Activated naive CD8-positive, alpha-beta T cell treated with anti-CD3 and anti-CD28 coated beads, Interleukin-2, amount 50 U/mL, for 16 hours (primary cell): ENCODE measurements around the gene WDR3.

Source experiments
- DNase-seq: peaks from one replicate; pipeline ENCODE4 v3.0.0-alpha.2; 2020; ENCODE audit warnings: low read depth, low spot score

WDR3 gene

GRCh38 chr1:117952386-117952785, 22.8 kb downstream of the WDR3 start:
- DNase-seq, result no peak

GRCh38 chr1:117959364-117959763, 29.8 kb downstream of the WDR3 start:
- DNase-seq, result no peak

GRCh38 chr1:117964290-117965038, 34.9 kb downstream of the WDR3 start:
- no peak for DNase-seq

GRCh38 chr1:117967477-117967876, 37.9 kb downstream of the WDR3 start:
- DNase-seq, result no peak

GRCh38 chr1:117967881-117968280, 38.3 kb downstream of the WDR3 start:
- DNase-seq, result no peak

GRCh38 chr1:117970252-117970651, 40.7 kb downstream of the WDR3 start:
- no peak for DNase-seq

DNA sequence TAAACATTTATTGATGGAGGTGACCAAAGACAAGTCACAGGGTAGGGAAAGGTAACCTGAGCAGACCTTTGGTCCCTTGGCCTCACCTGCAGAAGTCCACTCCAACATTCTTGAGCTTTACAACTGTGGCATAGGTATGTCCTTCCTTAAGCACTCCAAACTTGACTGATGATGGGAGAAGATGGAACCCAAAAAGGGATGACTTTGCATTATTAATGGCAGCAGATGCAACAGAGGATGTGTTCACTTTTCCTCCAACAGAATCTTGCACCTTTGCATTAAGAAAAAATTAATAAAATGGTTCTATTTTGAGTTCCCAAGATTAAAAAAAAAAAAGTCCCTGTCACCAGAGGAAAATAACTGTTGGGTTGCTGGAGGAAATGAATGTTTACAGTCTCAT, 42.2 kb downstream of the WDR3 start:
- no peak for DNase-seq

DNA sequence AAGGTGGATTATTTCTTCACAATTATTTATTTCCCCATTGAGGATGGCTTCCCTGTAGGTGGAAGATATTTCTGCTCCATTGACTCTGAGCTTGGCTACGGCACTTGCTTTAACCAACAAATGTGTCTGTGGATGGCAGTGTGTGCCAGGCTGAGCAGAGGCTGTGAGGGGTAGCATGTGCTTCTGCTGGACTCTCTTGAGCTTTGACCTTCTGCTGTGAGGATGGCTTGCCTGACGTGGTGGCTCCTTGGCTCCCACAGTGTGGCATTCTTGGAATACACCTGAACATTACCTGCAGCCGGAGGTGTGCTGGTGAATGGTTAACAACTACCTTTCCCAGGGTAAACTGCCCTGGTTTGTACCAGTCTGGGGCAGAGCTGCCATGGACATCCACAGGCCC, 46.8 kb downstream of the WDR3 start:
- no peak for DNase-seq

DNA sequence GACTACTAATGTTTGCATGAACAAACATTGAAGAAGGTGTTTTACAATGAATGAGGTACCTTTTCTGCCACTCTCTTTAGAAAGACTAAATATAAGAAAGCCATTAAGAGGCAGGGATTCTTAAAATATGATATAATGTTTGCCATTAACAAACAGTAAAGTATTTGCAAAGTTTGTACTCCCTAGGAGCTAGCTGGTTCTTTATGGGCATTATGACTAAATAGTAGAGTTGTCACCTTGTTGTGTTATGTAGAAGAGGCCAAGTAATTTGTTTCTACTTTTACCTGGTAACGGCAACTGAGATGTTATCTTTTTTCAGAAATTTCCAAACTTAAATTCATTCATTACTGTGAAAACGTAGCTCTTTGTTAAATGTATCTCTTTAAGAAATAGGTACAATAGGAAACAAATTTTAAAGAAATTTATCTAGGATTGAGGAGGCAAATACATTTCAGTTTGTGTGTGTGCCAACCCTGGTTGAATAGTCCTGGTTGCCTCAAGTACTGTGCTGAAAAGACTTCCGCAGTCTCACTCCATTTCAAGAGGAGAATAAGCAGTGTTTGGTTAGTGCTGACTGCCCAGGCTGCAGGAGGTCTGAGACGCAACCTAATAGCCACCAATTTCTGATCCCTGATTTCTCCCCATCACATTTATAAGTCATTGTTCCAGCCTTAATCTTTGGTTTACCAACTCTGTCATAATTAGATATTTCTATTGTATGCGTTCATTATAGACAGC, 52.1 kb downstream of the WDR3 start:
- DNase-seq, result no peak

DNA sequence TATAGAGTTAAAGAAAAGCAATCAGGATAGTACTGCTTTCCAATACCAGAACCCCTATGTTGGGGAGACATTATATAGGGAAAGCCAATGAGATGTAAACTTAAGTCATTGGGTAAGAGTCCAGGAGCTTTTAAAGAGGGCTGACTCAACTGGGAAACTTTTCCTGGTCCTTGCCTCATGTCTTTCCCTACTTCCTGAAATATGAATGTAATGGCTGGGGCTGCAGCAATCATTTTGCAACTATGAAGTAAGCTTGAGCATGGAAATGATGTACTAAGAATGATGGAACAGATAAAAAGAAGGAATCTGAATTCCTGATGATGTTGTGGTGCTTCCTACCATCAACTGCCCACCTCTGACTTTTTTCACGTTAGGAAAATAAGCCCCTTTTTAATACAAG, 55.7 kb downstream of the WDR3 start:
- DNase-seq, result no peak

- no peak for DNase-seq
These were observed 56.4 kb downstream of the WDR3 start for GRCh38 chr1:117985973-117986372.

DNA sequence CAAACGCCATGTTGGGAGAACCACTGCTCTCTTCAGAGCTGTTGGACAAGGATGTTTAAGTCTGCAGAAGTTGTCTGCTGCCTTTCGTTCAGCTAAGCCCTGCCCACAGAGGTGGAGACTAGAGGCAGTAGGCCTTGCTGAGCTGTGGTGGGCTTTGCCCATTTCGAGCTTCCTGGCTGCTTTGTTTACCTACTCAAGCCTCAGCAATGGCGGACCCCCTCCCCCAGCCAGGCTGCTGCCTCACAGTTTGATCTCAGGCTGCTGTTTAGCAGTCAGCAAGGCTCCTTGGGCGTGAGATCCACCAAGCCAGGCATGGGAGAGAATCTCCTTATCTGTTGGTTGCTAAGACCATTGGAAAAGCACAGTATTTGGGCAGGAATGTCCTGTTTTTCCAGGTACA, 74.8 kb downstream of the WDR3 start:
- DNase-seq, result no peak

DNA sequence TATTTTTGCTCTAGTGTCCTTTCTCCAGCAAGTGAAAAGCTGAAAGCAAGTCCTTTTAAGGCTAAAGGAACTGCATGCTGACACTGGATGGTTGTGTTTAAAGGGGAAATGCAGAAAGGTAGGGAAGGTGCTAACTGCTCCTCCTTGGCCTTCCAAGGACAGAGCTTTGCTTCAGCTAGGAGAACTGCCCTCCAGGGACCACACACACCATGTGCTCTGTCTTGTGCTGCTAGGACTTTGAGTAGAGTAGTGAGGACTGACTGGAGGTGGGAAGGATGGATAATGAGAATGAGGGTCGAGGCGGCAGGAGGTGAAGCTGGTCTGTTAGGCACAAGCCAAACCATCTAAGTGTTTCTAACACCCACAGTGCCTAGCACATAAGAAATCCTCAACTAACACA, 77.9 kb downstream of the WDR3 start:
- no peak for DNase-seq

DNA sequence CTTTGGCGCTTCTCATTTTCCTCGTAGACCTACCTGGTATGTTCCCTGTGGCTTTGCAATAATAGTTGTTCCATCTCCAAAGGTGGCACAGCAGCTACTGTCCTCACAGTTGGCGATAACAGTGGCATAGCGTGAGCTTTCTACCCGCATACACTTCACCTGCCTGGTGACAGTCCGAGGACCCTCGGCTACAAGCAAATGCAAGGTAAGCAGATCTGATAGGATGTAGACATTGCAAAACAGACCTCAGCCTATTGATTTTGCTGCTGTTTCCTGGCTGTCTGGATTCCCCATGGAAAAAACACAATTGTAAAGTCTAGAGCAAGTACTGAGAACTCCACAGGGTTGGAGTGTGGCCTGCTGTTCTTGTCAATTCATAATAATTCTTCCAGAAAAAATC, 78.5 kb downstream of the WDR3 start:
- no peak for DNase-seq

- no peak for DNase-seq
These were observed 83.1 kb downstream of the WDR3 start for GRCh38 chr1:118012515-118013124.

DNA sequence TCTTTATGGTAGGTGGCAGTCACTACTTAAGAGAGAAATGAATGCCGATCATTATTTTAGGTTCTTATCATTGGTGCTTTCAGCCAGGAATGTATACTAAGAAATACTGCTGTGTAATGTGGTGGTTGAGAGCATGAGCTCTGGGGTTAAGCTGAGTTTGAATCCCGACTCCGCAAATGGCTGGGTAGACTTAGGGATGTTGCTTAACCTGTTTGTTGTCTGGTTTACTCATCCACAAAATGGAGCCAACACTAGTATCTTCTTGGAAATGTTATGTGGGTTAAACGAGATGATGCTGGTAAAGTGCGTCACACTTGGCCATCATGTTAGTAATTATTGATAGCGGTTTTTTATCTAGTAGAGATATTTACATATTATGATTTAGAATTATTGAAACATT, 83.8 kb downstream of the WDR3 start:
- no peak for DNase-seq

DNA sequence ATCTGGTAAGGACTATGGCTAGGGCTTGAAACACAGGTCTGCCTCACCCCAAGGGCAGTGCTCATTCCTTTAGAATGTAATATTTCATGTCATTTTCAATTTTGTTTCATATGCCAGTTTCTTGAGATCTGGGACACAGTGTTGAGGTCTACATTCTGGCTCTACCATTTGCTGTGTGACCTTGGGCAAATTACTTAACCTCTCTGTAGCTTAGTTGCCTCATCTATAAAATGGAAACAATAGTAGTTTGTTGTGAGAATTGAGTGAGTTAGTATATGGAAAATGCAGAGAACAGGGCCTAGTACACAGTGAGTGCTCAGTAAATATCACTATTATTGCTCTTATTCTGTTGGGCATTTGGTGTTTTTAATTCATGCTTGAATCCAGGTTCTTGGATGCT, 84.4 kb downstream of the WDR3 start:
- no peak for DNase-seq
